CD4-positive, CD25-positive, alpha-beta regulatory T cell (primary cell): Measurements from ENCODE around the gene UBE2B. TPM values are rescaled to one million over a fixed set of nuclear protein-coding genes. Genes with fewer than 3 reads are reported as not detected.

Experiments used
- ATAC-seq, 2 donors: fragments of 150-1000 bp; cut with Tn5 transposase; one replicate each; pipeline ENCODE4 v1.10.0; 2021; ENCODE audit warnings: low read depth in 2 of 2, moderate number of reproducible peaks in 2 of 2, moderate library complexity in 1 of 2
- DNase-seq, 3 donors: peaks; one replicate each; pipeline versions ENCODE4 v3.0.0 to v3.0.0-alpha.2; 2012 to 2022; ENCODE audit warnings: mixed read lengths in 1 of 3
- H3K27ac ChIP-seq: one replicate; pipeline ENCODE4 v1.7.0; 2013; ENCODE audit warnings: mild to moderate bottlenecking, low read length; ENCODE audit not compliant: insufficient read depth, poor library complexity, severe bottlenecking
- H3K27me3 ChIP-seq: one replicate; pipeline ENCODE4 v1.7.0; 2013; ENCODE audit warnings: low read length; ENCODE audit not compliant: control insufficient read depth, insufficient read depth
- H3K36me3 ChIP-seq: one replicate; pipeline ENCODE4 v1.7.0; 2013; ENCODE audit warnings: mild to moderate bottlenecking, low read length, moderate library complexity; ENCODE audit not compliant: control insufficient read depth, insufficient read depth
- H3K4me1 ChIP-seq: 2 replicates; pipeline ENCODE4 v1.7.0; 2013; ENCODE audit warnings: mild to moderate bottlenecking, low read length; ENCODE audit not compliant: insufficient read depth, control insufficient read depth, poor library complexity, severe bottlenecking
- H3K4me3 ChIP-seq: one replicate; pipeline ENCODE4 v1.7.0; 2013; ENCODE audit warnings: low read depth, mild to moderate bottlenecking, low read length, moderate library complexity
- H3K9me3 ChIP-seq, 2 experiments: 1 replicate in 1 of 2; 2 replicates in 1 of 2; pipeline ENCODE4 v1.7.0; 2013; ENCODE audit warnings: low read length in 2 of 2, mild to moderate bottlenecking in 1 of 2, moderate library complexity in 1 of 2; ENCODE audit not compliant: control insufficient read depth in 2 of 2
- H3K27ac Mint-ChIP-seq, 3 donors: one replicate each; pipeline ENCODE4 v1.8.0; 2020 to 2022; ENCODE audit warnings: mild to moderate bottlenecking in 3 of 3, mixed read lengths in 3 of 3, moderate library complexity in 2 of 3
- H3K27me3 Mint-ChIP-seq: one replicate; pipeline ENCODE4 v1.8.0; 2022; ENCODE audit warnings: mild to moderate bottlenecking, mixed read lengths
- H3K36me3 Mint-ChIP-seq: one replicate; pipeline ENCODE4 v1.8.0; 2020; ENCODE audit warnings: mixed read lengths
- H3K4me1 Mint-ChIP-seq, 4 donors: one replicate each; pipeline ENCODE4 v1.8.0; 2020 to 2022; ENCODE audit warnings: mixed read lengths in 4 of 4, mild to moderate bottlenecking in 1 of 4
- H3K4me3 Mint-ChIP-seq, 4 donors: one replicate each; pipeline ENCODE4 v1.8.0; 2020 to 2022; ENCODE audit warnings: mild to moderate bottlenecking in 4 of 4, mixed read lengths in 4 of 4, moderate library complexity in 3 of 4
- H3K9me3 Mint-ChIP-seq, 7 donors: one replicate each; pipeline ENCODE4 v1.8.0; 2020 to 2022; ENCODE audit warnings: mixed read lengths in 7 of 7, mild to moderate bottlenecking in 3 of 7, moderate library complexity in 2 of 7
- polyA plus RNA-seq, 4 donors: library from polyadenylated mRNA; unstranded; fragments of 300-500 nt; fragmentation: Illumina TruSeq; gene quantifications; one replicate each; pipeline ENCODE4 v1.2.3, GENCODE V29; 2021
- total RNA-seq: library from RNA; stranded (reverse); gene quantifications from one replicate; pipeline ENCODE4 v1.2.3, GENCODE V29; 2022

UBE2B gene
- total and polyA plus RNA-seq, 5 donors from 2014 or later, result 84.5 to 142 (median 97.0) TPM

GRCh38 chr5:134432174-134432573 is 60.8 kb downstream of the UBE2B start:
- H3K27ac Mint-ChIP-seq, result peak overlapping the region in 1 of 3 donors; percentile 57

GRCh38 chr5:134432677-134433359 is 61.4 kb downstream of the UBE2B start:
- Mint-ChIP-seq H3K4me3 (no peak overlapping the region), H3K9me3 (no peaks in the 10 kb centered on the region), H3K36me3 (no peaks in the 10 kb centered on the region), H3K4me1 (peaks cover 3 to 26% (median 17%) of the 10 kb centered on the region in 4 donors), H3K27me3 (peaks cover 8% of the 10 kb centered on the region), H3K27ac (peak overlapping the region in 1 of 3 donors; percentile 48)
- H3K27ac ChIP-seq, result no peak overlapping the region
- no peaks in the 10 kb centered on the region for H3K36me3 ChIP-seq
- no peak for ATAC-seq
- H3K4me3 ChIP-seq, result no peak overlapping the region
- H3K9me3 ChIP-seq, result no peaks in the 10 kb centered on the region
- H3K4me1 ChIP-seq, result peaks cover 15% of the 10 kb centered on the region
- peaks cover 3% of the 10 kb centered on the region for H3K27me3 ChIP-seq
- no peak for DNase-seq

More at GRCh38 chr5:134432174-134432573, 60.8 kb downstream of the UBE2B start:
- H3K9me3 ChIP-seq, result no peaks in the 10 kb centered on the region
- H3K27ac ChIP-seq, result no peak overlapping the region
- H3K36me3 ChIP-seq, result no peaks in the 10 kb centered on the region
- H3K4me3 Mint-ChIP-seq, result no peak overlapping the region
- peaks cover 6% of the 10 kb centered on the region for H3K27me3 ChIP-seq
- ATAC-seq, result no peak
- no peaks in the 10 kb centered on the region for H3K36me3 Mint-ChIP-seq
- H3K4me3 ChIP-seq, result no peak overlapping the region
- peaks cover 11% of the 10 kb centered on the region for H3K4me1 ChIP-seq
- H3K27me3 Mint-ChIP-seq, result peaks cover 13% of the 10 kb centered on the region
- no peaks in the 10 kb centered on the region for H3K9me3 Mint-ChIP-seq
- H3K4me1 Mint-ChIP-seq, result peaks cover 3 to 24% (median 16%) of the 10 kb centered on the region in 4 donors
- DNase-seq, result no peak

- Mint-ChIP-seq H3K4me1 (peaks cover 3 to 26% (median 18%) of the 10 kb centered on the region in 4 donors), H3K27ac (peak overlapping the region in 2 of 3 donors; percentile 66 to 92), H3K4me3 (peak overlapping the region in 2 of 4 donors; percentile 11 to 68), H3K9me3 (no peaks in the 10 kb centered on the region), H3K27me3 (no peaks in the 10 kb centered on the region), H3K36me3 (no peaks in the 10 kb centered on the region)
- Histone ChIP-seq H3K36me3 (no peaks in the 10 kb centered on the region), H3K4me1 (peaks cover 15% of the 10 kb centered on the region), H3K27me3 (no peaks in the 10 kb centered on the region), H3K4me3 (no peak overlapping the region), H3K27ac (no peak overlapping the region), H3K9me3 (no peaks in the 10 kb centered on the region)
- no peak for ATAC-seq
- no peak for DNase-seq
Measured at GRCh38 chr5:134435560-134435959, 64.2 kb downstream of the UBE2B start.

GRCh38 chr5:134436523-134437339 is 65.4 kb downstream of the UBE2B start:
- Mint-ChIP-seq H3K36me3 (no peaks in the 10 kb centered on the region), H3K27ac (peak overlapping the region; percentile 74 to 92 (median 88)), H3K9me3 (no peaks in the 10 kb centered on the region), H3K4me3 (peak overlapping the region; percentile 24 to 83 (median 70)), H3K4me1 (peaks cover 3 to 26% (median 19%) of the 10 kb centered on the region in 4 donors), H3K27me3 (no peaks in the 10 kb centered on the region)
- Histone ChIP-seq H3K27me3 (no peaks in the 10 kb centered on the region), H3K4me1 (peaks cover 15% of the 10 kb centered on the region), H3K36me3 (no peaks in the 10 kb centered on the region), H3K9me3 (no peaks in the 10 kb centered on the region), H3K4me3 (peak overlapping the region; percentile 34), H3K27ac (peak overlapping the region; percentile 70)
- ATAC-seq (peak; percentile 87 to 93), DNase-seq (peak; percentile 34 to 83 (median 69))

- Mint-ChIP-seq H3K4me3 (peak overlapping the region in 2 of 4 donors; percentile 64 to 75), H3K4me1 (peaks cover 3 to 26% (median 19%) of the 10 kb centered on the region in 4 donors), H3K9me3 (no peaks in the 10 kb centered on the region)
Measured at GRCh38 chr5:134437340-134437846, 66.0 kb downstream of the UBE2B start.

GRCh38 chr5:134437847-134438581 is 66.6 kb downstream of the UBE2B start:
- no peaks in the 10 kb centered on the region for H3K36me3 ChIP-seq
- H3K27ac ChIP-seq, result peak overlapping the region; percentile 70
- DNase-seq, result no peak
- no peaks in the 10 kb centered on the region for H3K9me3 ChIP-seq
- no peak overlapping the region for H3K4me3 ChIP-seq
- Mint-ChIP-seq H3K4me3 (peak overlapping the region in 1 of 4 donors; percentile 17), H3K4me1 (peaks cover 3 to 26% (median 19%) of the 10 kb centered on the region in 4 donors), H3K27ac (peak overlapping the region in 2 of 3 donors; percentile 20 to 92), H3K36me3 (no peaks in the 10 kb centered on the region), H3K27me3 (no peaks in the 10 kb centered on the region), H3K9me3 (no peaks in the 10 kb centered on the region)
- peaks cover 15% of the 10 kb centered on the region for H3K4me1 ChIP-seq
- no peak for ATAC-seq
- H3K27me3 ChIP-seq, result no peaks in the 10 kb centered on the region

More at GRCh38 chr5:134437340-134437846, 66.0 kb downstream of the UBE2B start:
- Histone ChIP-seq H3K4me1 (peaks cover 15% of the 10 kb centered on the region), H3K36me3 (no peaks in the 10 kb centered on the region), H3K4me3 (peak overlapping the region; percentile 34), H3K9me3 (no peaks in the 10 kb centered on the region), H3K27ac (peak overlapping the region; percentile 70), H3K27me3 (no peaks in the 10 kb centered on the region)
- Mint-ChIP-seq H3K27me3 (no peaks in the 10 kb centered on the region), H3K27ac (peak overlapping the region in 2 of 3 donors; percentile 88 to 92), H3K36me3 (no peaks in the 10 kb centered on the region)
- ATAC-seq, result no peak
- DNase-seq, result no peak

- Histone ChIP-seq H3K27ac (no peak overlapping the region), H3K36me3 (no peaks in the 10 kb centered on the region), H3K9me3 (no peaks in the 10 kb centered on the region), H3K27me3 (no peaks in the 10 kb centered on the region), H3K4me3 (no peak overlapping the region), H3K4me1 (peaks cover 15% of the 10 kb centered on the region)
- Mint-ChIP-seq H3K4me1 (peaks cover 3 to 26% (median 19%) of the 10 kb centered on the region in 4 donors), H3K4me3 (no peak overlapping the region), H3K27me3 (no peaks in the 10 kb centered on the region), H3K36me3 (peaks cover 3% of the 10 kb centered on the region), H3K9me3 (no peaks in the 10 kb centered on the region), H3K27ac (peak overlapping the region in 1 of 3 donors; percentile 8)
- ATAC-seq, result no peak
- no peak for DNase-seq
Measured at GRCh38 chr5:134438721-134439123, 67.4 kb downstream of the UBE2B start.
